ENCODE results near the gene FBXO31.

The FBXO31 gene

GRCh38 chr16:87420026-87421002 lies 36.7 kb upstream of the FBXO31 start:
- Histone ChIP-seq H3K27ac (ENCODE audit: low read length) (no peak overlapping the region), H3K4me3 (ENCODE audit: low read length) (no peak overlapping the region), H3K9me3 (ENCODE audit: insufficient read depth, low read depth, low read length) (no peaks in the 10 kb centered on the region), H3K9ac (ENCODE audit: low read depth, low read length) (no peak overlapping the region), H3K36me3 (ENCODE audit: insufficient read depth, low read depth, low read length) (peaks cover 72% of the 10 kb centered on the region), H3K4me1 (ENCODE audit: insufficient read depth, low read length) (peaks cover 8% of the 10 kb centered on the region; the same call in 1 of the 2 replicates), H3K27me3 (ENCODE audit: insufficient read depth, low read length) (no peaks in the 10 kb centered on the region)

- Histone ChIP-seq H3K9ac (ENCODE audit: low read depth, low read length) (no peak overlapping the region), H3K36me3 (ENCODE audit: insufficient read depth, low read depth, low read length) (peaks cover 73% of the 10 kb centered on the region), H3K4me1 (ENCODE audit: insufficient read depth, low read length) (peaks cover 3% of the 10 kb centered on the region; the same call in 1 of the 2 replicates), H3K4me3 (ENCODE audit: low read length) (no peak overlapping the region), H3K9me3 (ENCODE audit: insufficient read depth, low read depth, low read length) (no peaks in the 10 kb centered on the region), H3K27ac (ENCODE audit: low read length) (no peak overlapping the region), H3K27me3 (ENCODE audit: insufficient read depth, low read length) (no peaks in the 10 kb centered on the region)
These were observed 35.1 kb upstream of the FBXO31 start for GRCh38 chr16:87418644-87419043.

GRCh38 chr16:87418216-87418615 lies 34.6 kb upstream of the FBXO31 start:
- H3K4me1 ChIP-seq (ENCODE audit: insufficient read depth, low read length) = peaks cover 3% of the 10 kb centered on the region; the same call in 1 of the 2 replicates
- H3K27me3 ChIP-seq (ENCODE audit: insufficient read depth, low read length) = no peaks in the 10 kb centered on the region
- no peaks in the 10 kb centered on the region for H3K9me3 ChIP-seq (ENCODE audit: insufficient read depth, low read depth, low read length)
- H3K27ac ChIP-seq (ENCODE audit: low read length) = no peak overlapping the region
- H3K36me3 ChIP-seq (ENCODE audit: insufficient read depth, low read depth, low read length) = peaks cover 73% of the 10 kb centered on the region
- H3K4me3 ChIP-seq (ENCODE audit: low read length) = no peak overlapping the region
- H3K9ac ChIP-seq (ENCODE audit: low read depth, low read length) = no peak overlapping the region

GRCh38 chr16:87417528-87417910 lies 33.9 kb upstream of the FBXO31 start:
- Histone ChIP-seq H3K9me3 (ENCODE audit: insufficient read depth, low read depth, low read length) (no peaks in the 10 kb centered on the region), H3K36me3 (ENCODE audit: insufficient read depth, low read depth, low read length) (peaks cover 75% of the 10 kb centered on the region)

GRCh38 chr16:87416826-87417527 lies 33.4 kb upstream of the FBXO31 start:
- no peaks in the 10 kb centered on the region for H3K4me1 ChIP-seq (ENCODE audit: insufficient read depth, low read length)
- no peak overlapping the region for H3K27ac ChIP-seq (ENCODE audit: low read length)
- H3K27me3 ChIP-seq (ENCODE audit: insufficient read depth, low read length) = no peaks in the 10 kb centered on the region
- H3K9ac ChIP-seq (ENCODE audit: low read depth, low read length) = no peak overlapping the region
- no peaks in the 10 kb centered on the region for H3K9me3 ChIP-seq (ENCODE audit: insufficient read depth, low read depth, low read length)
- H3K4me3 ChIP-seq (ENCODE audit: low read length) = no peak overlapping the region
- H3K36me3 ChIP-seq (ENCODE audit: insufficient read depth, low read depth, low read length) = peaks cover 78% of the 10 kb centered on the region

More at GRCh38 chr16:87417528-87417910, 33.9 kb upstream of the FBXO31 start:
- Histone ChIP-seq H3K4me1 (ENCODE audit: insufficient read depth, low read length) (no peaks in the 10 kb centered on the region), H3K27me3 (ENCODE audit: insufficient read depth, low read length) (no peaks in the 10 kb centered on the region), H3K9ac (ENCODE audit: low read depth, low read length) (no peak overlapping the region), H3K27ac (ENCODE audit: low read length) (no peak overlapping the region), H3K4me3 (ENCODE audit: low read length) (no peak overlapping the region)

GRCh38 chr16:87415441-87415840 lies 31.9 kb upstream of the FBXO31 start:
- H3K4me3 ChIP-seq (ENCODE audit: low read length) = no peak overlapping the region
- H3K27me3 ChIP-seq (ENCODE audit: insufficient read depth, low read length) = no peaks in the 10 kb centered on the region
- H3K4me1 ChIP-seq (ENCODE audit: insufficient read depth, low read length) = no peaks in the 10 kb centered on the region
- H3K9me3 ChIP-seq (ENCODE audit: insufficient read depth, low read depth, low read length) = no peaks in the 10 kb centered on the region
- no peak overlapping the region for H3K9ac ChIP-seq (ENCODE audit: low read depth, low read length)
- peaks cover 78% of the 10 kb centered on the region for H3K36me3 ChIP-seq (ENCODE audit: insufficient read depth, low read depth, low read length)
- H3K27ac ChIP-seq (ENCODE audit: low read length) = no peak overlapping the region

GRCh38 chr16:87414251-87414680 lies 30.7 kb upstream of the FBXO31 start:
- Histone ChIP-seq H3K4me3 (ENCODE audit: low read length) (no peak overlapping the region), H3K27ac (ENCODE audit: low read length) (no peak overlapping the region), H3K9me3 (ENCODE audit: insufficient read depth, low read depth, low read length) (no peaks in the 10 kb centered on the region), H3K36me3 (ENCODE audit: insufficient read depth, low read depth, low read length) (peaks cover 79% of the 10 kb centered on the region), H3K4me1 (ENCODE audit: insufficient read depth, low read length) (no peaks in the 10 kb centered on the region), H3K9ac (ENCODE audit: low read depth, low read length) (no peak overlapping the region), H3K27me3 (ENCODE audit: insufficient read depth, low read length) (no peaks in the 10 kb centered on the region)

GRCh38 chr16:87412996-87413421 lies 29.4 kb upstream of the FBXO31 start:
- Histone ChIP-seq H3K4me3 (ENCODE audit: low read length) (no peak overlapping the region), H3K4me1 (ENCODE audit: insufficient read depth, low read length) (no peaks in the 10 kb centered on the region), H3K9me3 (ENCODE audit: insufficient read depth, low read depth, low read length) (no peaks in the 10 kb centered on the region), H3K36me3 (ENCODE audit: insufficient read depth, low read depth, low read length) (peaks cover 84% of the 10 kb centered on the region), H3K27ac (ENCODE audit: low read length) (no peak overlapping the region), H3K9ac (ENCODE audit: low read depth, low read length) (no peak overlapping the region), H3K27me3 (ENCODE audit: insufficient read depth, low read length) (no peaks in the 10 kb centered on the region)

- H3K9ac ChIP-seq (ENCODE audit: low read depth, low read length) = no peak overlapping the region
- no peak overlapping the region for H3K27ac ChIP-seq (ENCODE audit: low read length)
- no peaks in the 10 kb centered on the region for H3K27me3 ChIP-seq (ENCODE audit: insufficient read depth, low read length)
- H3K36me3 ChIP-seq (ENCODE audit: insufficient read depth, low read depth, low read length) = peaks cover 84% of the 10 kb centered on the region
- H3K4me3 ChIP-seq (ENCODE audit: low read length) = no peak overlapping the region
- H3K9me3 ChIP-seq (ENCODE audit: insufficient read depth, low read depth, low read length) = no peaks in the 10 kb centered on the region
- H3K4me1 ChIP-seq (ENCODE audit: insufficient read depth, low read length) = no peaks in the 10 kb centered on the region
These were observed 28.9 kb upstream of the FBXO31 start for GRCh38 chr16:87412371-87412995.

GRCh38 chr16:87411375-87412271 lies 28.0 kb upstream of the FBXO31 start:
- H3K27ac ChIP-seq (ENCODE audit: low read length) = no peak overlapping the region
- peaks cover 84% of the 10 kb centered on the region for H3K36me3 ChIP-seq (ENCODE audit: insufficient read depth, low read depth, low read length)
- no peaks in the 10 kb centered on the region for H3K27me3 ChIP-seq (ENCODE audit: insufficient read depth, low read length)
- H3K4me1 ChIP-seq (ENCODE audit: insufficient read depth, low read length) = no peaks in the 10 kb centered on the region
- H3K9me3 ChIP-seq (ENCODE audit: insufficient read depth, low read depth, low read length) = no peaks in the 10 kb centered on the region
- H3K4me3 ChIP-seq (ENCODE audit: low read length) = no peak overlapping the region
- no peak overlapping the region for H3K9ac ChIP-seq (ENCODE audit: low read depth, low read length)

- Histone ChIP-seq H3K36me3 (ENCODE audit: insufficient read depth, low read depth, low read length) (peaks cover 81% of the 10 kb centered on the region), H3K4me3 (ENCODE audit: low read length) (no peak overlapping the region)
These were observed 27.4 kb upstream of the FBXO31 start for GRCh38 chr16:87410968-87411367.

More at GRCh38 chr16:87410968-87411367, 27.4 kb upstream of the FBXO31 start:
- Histone ChIP-seq H3K9ac (ENCODE audit: low read depth, low read length) (no peak overlapping the region), H3K27me3 (ENCODE audit: insufficient read depth, low read length) (no peaks in the 10 kb centered on the region), H3K4me1 (ENCODE audit: insufficient read depth, low read length) (no peaks in the 10 kb centered on the region), H3K9me3 (ENCODE audit: insufficient read depth, low read depth, low read length) (no peaks in the 10 kb centered on the region), H3K27ac (ENCODE audit: low read length) (no peak overlapping the region)

Measured in iPS-20b (cell line).